Type B pancreatic cell (in vitro differentiated cells): ENCODE measurements around the gene SPDYC. TPM values are rescaled to one million over a fixed set of nuclear protein-coding genes. Genes with fewer than 3 reads are reported as not detected.
A peak's percentile ranks its signal among the peaks of the same experiment; 100 is the strongest.

Experiments used
- DNase-seq: peaks from one replicate; pipeline ENCODE4 v3.0.0; 2021; ENCODE audit warnings: mixed read lengths; ENCODE audit not compliant: unreplicated experiment; ENCODE audit errors: extremely low spot score
- H3K27ac Mint-ChIP-seq: 2 replicates; pipeline ENCODE4 v1.8.0; 2021; ENCODE audit warnings: mild to moderate bottlenecking, mixed read lengths
- H3K27me3 Mint-ChIP-seq: 2 replicates; pipeline ENCODE4 v1.8.0; 2021; ENCODE audit warnings: mixed read lengths
- H3K36me3 Mint-ChIP-seq: 2 replicates; pipeline ENCODE4 v1.8.0; 2021; ENCODE audit warnings: mixed read lengths
- H3K4me1 Mint-ChIP-seq: one replicate; pipeline ENCODE4 v1.8.0; 2021; ENCODE audit warnings: mixed read lengths; ENCODE audit not compliant: unreplicated experiment
- H3K4me3 Mint-ChIP-seq: 2 replicates; pipeline ENCODE4 v1.8.0; 2021; ENCODE audit warnings: mild to moderate bottlenecking, mixed read lengths
- H3K9me3 Mint-ChIP-seq: 2 replicates; pipeline ENCODE4 v1.8.0; 2021; ENCODE audit warnings: mixed read lengths
- CTCF ChIP-seq: fragments of 200-600 bp; sonication (generic); conservative IDR thresholded peaks from 2 replicates; pipeline ENCODE4 v1.5.0; 2021; ENCODE audit warnings: antibody characterized with exemption, mild to moderate bottlenecking
- total RNA-seq: library from RNA; stranded (reverse); gene quantifications from 2 replicates; pipeline ENCODE4 v1.2.1, GENCODE V29; 2021; ENCODE audit warnings: low replicate concordance

Gene SPDYC
- total RNA-seq, 1 donor from 2014 or later, result not detected

GRCh38 chr11:65189191-65189590, 19.2 kb downstream of the SPDYC start:
- DNase-seq, result no peak
- H3K27me3 Mint-ChIP-seq, result no peaks in the 10 kb centered on the region
- TF ChIP-seq CTCF, result no peak
- H3K4me1 Mint-ChIP-seq, result no peaks in the 10 kb centered on the region
- H3K36me3 Mint-ChIP-seq, result peaks cover 30% of the 10 kb centered on the region
- H3K9me3 Mint-ChIP-seq, result no peaks in the 10 kb centered on the region
- no peak overlapping the region for H3K4me3 Mint-ChIP-seq
- peak overlapping the region; percentile 50 for H3K27ac Mint-ChIP-seq

- Mint-ChIP-seq H3K4me3 (no peak overlapping the region), H3K27me3 (no peaks in the 10 kb centered on the region), H3K4me1 (peaks cover 4% of the 10 kb centered on the region), H3K9me3 (peaks cover 3% of the 10 kb centered on the region), H3K27ac (no peak overlapping the region), H3K36me3 (peaks cover 30% of the 10 kb centered on the region)
- TF ChIP-seq CTCF, result no peak
- no peak for DNase-seq
Measured at GRCh38 chr11:65194564-65194963, 24.5 kb downstream of the SPDYC start.

- Mint-ChIP-seq H3K36me3 (peaks cover 16% of the 10 kb centered on the region), H3K27me3 (no peaks in the 10 kb centered on the region), H3K4me3 (no peak overlapping the region), H3K9me3 (no peaks in the 10 kb centered on the region), H3K4me1 (peaks cover 6% of the 10 kb centered on the region), H3K27ac (no peak overlapping the region)
- no peak for TF ChIP-seq CTCF
- DNase-seq, result peak; percentile 50
Measured at GRCh38 chr11:65204143-65204542, 34.1 kb downstream of the SPDYC start.

GRCh38 chr11:65204646-65205601, 34.9 kb downstream of the SPDYC start:
- Mint-ChIP-seq H3K4me3 (no peak overlapping the region), H3K36me3 (peaks cover 9% of the 10 kb centered on the region), H3K27me3 (no peaks in the 10 kb centered on the region), H3K27ac (no peak overlapping the region), H3K9me3 (no peaks in the 10 kb centered on the region), H3K4me1 (no peaks in the 10 kb centered on the region)
- DNase-seq, result peak; percentile 78
- TF ChIP-seq CTCF, result peak; percentile 96

GRCh38 chr11:65205602-65205967, 35.6 kb downstream of the SPDYC start:
- no peaks in the 10 kb centered on the region for H3K27me3 Mint-ChIP-seq
- H3K4me3 Mint-ChIP-seq, result no peak overlapping the region
- peaks cover 8% of the 10 kb centered on the region for H3K36me3 Mint-ChIP-seq
- TF ChIP-seq CTCF, result no peak
- DNase-seq, result peak; percentile 61
- H3K27ac Mint-ChIP-seq, result no peak overlapping the region
- H3K9me3 Mint-ChIP-seq, result no peaks in the 10 kb centered on the region
- no peaks in the 10 kb centered on the region for H3K4me1 Mint-ChIP-seq
